ENCODE data around the gene GID4. TPM values are rescaled to one million over a fixed set of nuclear protein-coding genes. Genes with fewer than 3 reads are reported as not detected.
A peak's percentile ranks its signal among the peaks of the same experiment; 100 is the strongest.

Gene GID4
- polyA plus RNA-seq, 3 donors, result 4.1 to 6.0 (median 4.4) TPM

GRCh38 chr17:18035704-18036103 is 3.5 kb upstream of the GID4 start:
- Histone ChIP-seq H2AFZ (ENCODE audit: insufficient read depth, low read depth, low read length, poor library complexity, severe bottlenecking) (no peak overlapping the region), H3K79me2 (ENCODE audit: insufficient read depth, low read length) (peaks cover 85% of the 10 kb centered on the region)
- H3K27ac Mint-ChIP-seq, result peak overlapping the region in 1 of 7 donors; percentile 49

GRCh38 chr17:18037486-18037885 is 1.7 kb upstream of the GID4 start:
- Mint-ChIP-seq H3K4me1 (peaks cover 61% of the 10 kb centered on the region), H3K4me3 (peak overlapping the region; percentile 89 to 100), H3K9me3 (no peaks in the 10 kb centered on the region), H3K27me3 (ENCODE audit: low read depth in 3 of 3) (peaks cover 0 to 2% (median 0%) of the 10 kb centered on the region in 3 donors), H3K27ac (peak overlapping the region; percentile 89 to 96 (median 93)), H3K36me3 (peaks cover 4 to 17% of the 10 kb centered on the region in 2 donors)
- H3K4me2 ChIP-seq (replicated peaks; ENCODE audit: extremely low read depth, low read length, poor library complexity, severe bottlenecking), result peak overlapping the region; percentile 95
- peak overlapping the region; percentile 54 to 97 for H3K27ac ChIP-seq (ENCODE audit: low read depth in 1 of 2, low read length in 2 of 2)
- H2AFZ ChIP-seq (ENCODE audit: insufficient read depth, low read depth, low read length, poor library complexity, severe bottlenecking), result no peak overlapping the region
- H3K9ac ChIP-seq (ENCODE audit: insufficient read depth, low read length, poor library complexity, severe bottlenecking), result peak overlapping the region; percentile 6
- no peak for TF ChIP-seq CTCF (IDR thresholded peaks at IDR 0.05)
- peaks cover 48% of the 10 kb centered on the region for H4K20me1 ChIP-seq (ENCODE audit: insufficient read depth, low read length)
- no peaks in the 10 kb centered on the region for H3K9me3 ChIP-seq (replicated peaks in 1 of 2; ENCODE audit: control insufficient read depth in 1 of 2, insufficient read depth in 1 of 2, low read length in 2 of 2)
- intact Hi-C loops (cut with micrococcal nuclease), result loop anchor here (5.0 to 10.0 kb wide), 5 partner anchors 145 to 355 kb away; partner anchors contain the start of genes ALKBH5 (in 1 of the 2) and RAI1 (in 1 of the 2)
- 0% methylated on average over 1 of the region's 6 CpGs for WGBS (ENCODE audit: insufficient coverage)
- DNase-seq, result peak; percentile 61 to 81 (median 78)
- H3K27me3 ChIP-seq (ENCODE audit: control insufficient read depth in 2 of 2, insufficient read depth in 2 of 2, low read length in 2 of 2), result no peaks in the 10 kb centered on the region
- peaks cover 74% of the 10 kb centered on the region for H3K79me2 ChIP-seq (ENCODE audit: insufficient read depth, low read length)
- peaks cover 43 to 52% of the 10 kb centered on the region in 2 donors for H3K4me1 ChIP-seq (ENCODE audit: control insufficient read depth in 1 of 2, insufficient read depth in 2 of 2, low read length in 2 of 2)
- H3K4me3 ChIP-seq (replicated peaks in 1 of 3; ENCODE audit: low read depth in 2 of 3, low read length in 3 of 3), result peak overlapping the region in 2 of 3 experiments; percentile 63 to 98
- H3K36me3 ChIP-seq (replicated peaks in 1 of 2; ENCODE audit: control insufficient read depth in 1 of 2, insufficient read depth in 2 of 2, low read length in 2 of 2), result peaks cover 0 to 8% of the 10 kb centered on the region in 2 donors

More at GRCh38 chr17:18035704-18036103, 3.5 kb upstream of the GID4 start:
- Mint-ChIP-seq H3K9me3 (no peaks in the 10 kb centered on the region), H3K4me1 (peaks cover 56% of the 10 kb centered on the region), H3K4me3 (no peak overlapping the region), H3K36me3 (peaks cover 2 to 17% of the 10 kb centered on the region in 2 donors), H3K27me3 (ENCODE audit: low read depth in 3 of 3) (peaks cover 0 to 2% (median 0%) of the 10 kb centered on the region in 3 donors)
- peaks cover 44 to 58% of the 10 kb centered on the region in 2 donors for H3K4me1 ChIP-seq (ENCODE audit: control insufficient read depth in 1 of 2, insufficient read depth in 2 of 2, low read length in 2 of 2)
- H3K9ac ChIP-seq (ENCODE audit: insufficient read depth, low read length, poor library complexity, severe bottlenecking), result no peak overlapping the region
- H4K20me1 ChIP-seq (ENCODE audit: insufficient read depth, low read length), result peaks cover 64% of the 10 kb centered on the region
- H3K36me3 ChIP-seq (replicated peaks in 1 of 2; ENCODE audit: control insufficient read depth in 1 of 2, insufficient read depth in 2 of 2, low read length in 2 of 2), result peaks cover 0 to 8% of the 10 kb centered on the region in 2 donors
- 100% methylated on average over 2 of the region's 2 CpGs for WGBS (ENCODE audit: insufficient coverage)
- H3K4me3 ChIP-seq (replicated peaks in 1 of 3; ENCODE audit: low read depth in 2 of 3, low read length in 3 of 3), result no peak overlapping the region
- no peak overlapping the region for H3K27ac ChIP-seq (ENCODE audit: low read depth in 1 of 2, low read length in 2 of 2)
- TF ChIP-seq CTCF (IDR thresholded peaks at IDR 0.05), result no peak
- intact Hi-C loops (cut with micrococcal nuclease), result loop anchor here (5.0 to 10.0 kb wide), 5 partner anchors 147 to 353 kb away; partner anchors contain the start of genes ALKBH5 (in 1 of the 2) and RAI1 (in 1 of the 2)
- H3K4me2 ChIP-seq (replicated peaks; ENCODE audit: extremely low read depth, low read length, poor library complexity, severe bottlenecking), result no peak overlapping the region
- no peaks in the 10 kb centered on the region for H3K9me3 ChIP-seq (replicated peaks in 1 of 2; ENCODE audit: control insufficient read depth in 1 of 2, insufficient read depth in 1 of 2, low read length in 2 of 2)
- H3K27me3 ChIP-seq (ENCODE audit: control insufficient read depth in 2 of 2, insufficient read depth in 2 of 2, low read length in 2 of 2), result no peaks in the 10 kb centered on the region
- DNase-seq, result no peak
